HG03558 (cell line): ENCODE data around the gene CHD5.

ENCODE experiments used
- ATAC-seq: cut with Tn5 transposase; IDR thresholded peaks from one replicate; pipeline ENCODE4 v1.9.1; 2021; ENCODE audit warnings: moderate number of reproducible peaks; ENCODE audit not compliant: unreplicated experiment; ENCODE audit errors: extremely low read depth

CHD5 gene

DNA sequence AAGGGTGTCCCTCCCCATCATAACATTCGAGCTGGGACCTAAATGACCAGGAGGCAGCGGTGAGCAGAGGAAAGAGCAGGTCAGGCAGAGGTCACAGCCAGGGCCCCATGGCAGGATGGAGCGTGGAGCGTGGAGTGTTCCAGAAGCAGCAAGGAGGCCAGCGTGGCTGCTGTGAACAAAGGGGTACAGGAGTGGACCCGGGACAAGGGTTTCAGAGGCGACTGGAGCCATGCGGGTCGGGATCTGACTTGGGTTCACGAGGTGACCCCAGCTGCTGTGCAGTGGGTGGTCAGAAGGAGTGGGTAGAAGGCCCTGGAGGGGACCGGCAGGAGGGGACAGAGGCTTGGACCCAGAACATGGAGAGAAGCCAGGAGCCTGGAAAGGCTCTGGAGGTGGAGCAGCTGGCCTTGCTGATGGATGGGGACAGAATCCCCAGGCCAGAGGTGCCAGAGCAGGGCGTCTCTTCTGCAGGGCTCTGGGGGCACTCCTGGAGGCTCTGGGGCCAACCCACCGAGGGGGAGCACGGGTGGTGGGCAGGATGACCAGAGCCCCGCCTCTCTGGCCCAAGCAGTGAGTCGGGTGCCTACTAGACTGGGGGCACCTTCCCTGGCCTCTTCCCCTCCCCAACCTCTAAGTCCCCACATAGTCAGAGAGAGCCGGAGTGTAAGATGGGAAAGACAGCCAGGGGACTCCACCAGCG, 2.3 kb downstream of the CHD5 start:
- no peak for ATAC-seq

DNA sequence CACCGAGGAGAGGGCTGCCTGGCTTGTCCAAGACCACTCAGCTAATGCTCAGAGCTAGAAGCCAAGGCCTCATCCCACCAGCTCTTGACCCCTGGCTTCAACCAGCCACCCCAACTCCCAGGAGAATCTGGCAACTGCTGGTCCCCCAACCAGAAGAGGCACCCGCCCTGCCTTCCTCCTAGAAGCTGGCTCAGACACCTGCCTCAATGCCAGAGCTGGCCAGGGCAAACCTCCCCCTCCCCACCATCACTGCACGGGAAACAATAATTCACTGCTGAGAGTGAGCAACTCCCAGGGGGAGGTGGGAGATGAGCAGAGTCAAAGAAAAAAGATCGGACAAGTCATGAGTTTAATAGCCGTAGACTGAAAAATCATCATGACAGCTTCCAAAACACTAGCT, 3.3 kb downstream of the CHD5 start:
- ATAC-seq: no peak

- ATAC-seq: no peak
Measured at GRCh38 chr1:6175411-6175828, 4.7 kb downstream of the CHD5 start.

- no peak for ATAC-seq
Measured at GRCh38 chr1:6174621-6175410, 5.3 kb downstream of the CHD5 start.

- ATAC-seq: no peak
Measured at GRCh38 chr1:6172549-6172948, 7.6 kb downstream of the CHD5 start.

- ATAC-seq: no peak
Measured at GRCh38 chr1:6171548-6172124, 8.5 kb downstream of the CHD5 start.

DNA sequence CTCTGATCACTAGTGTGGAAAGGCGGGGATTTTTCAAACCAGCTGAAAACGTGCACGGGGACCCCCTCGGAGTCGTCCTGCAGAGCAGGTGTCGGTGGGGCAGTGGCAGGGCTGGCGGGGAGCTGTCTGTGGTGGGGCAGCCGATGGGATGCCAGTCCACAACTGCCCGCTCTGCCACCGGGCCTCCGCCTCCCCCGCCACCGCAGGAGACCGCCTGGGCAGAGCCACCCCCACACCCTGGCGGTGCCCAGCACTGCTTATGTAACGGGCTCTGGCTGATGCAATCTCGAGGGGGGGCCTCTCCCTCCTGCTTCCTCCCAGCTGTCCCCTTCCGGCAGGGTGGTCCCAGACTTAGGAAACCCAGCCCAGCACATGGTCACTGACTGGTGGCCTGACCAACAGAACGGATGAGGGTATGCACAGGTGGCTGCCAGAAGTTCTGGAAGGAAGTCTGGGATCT, 9.3 kb downstream of the CHD5 start:
- ATAC-seq: no peak

DNA sequence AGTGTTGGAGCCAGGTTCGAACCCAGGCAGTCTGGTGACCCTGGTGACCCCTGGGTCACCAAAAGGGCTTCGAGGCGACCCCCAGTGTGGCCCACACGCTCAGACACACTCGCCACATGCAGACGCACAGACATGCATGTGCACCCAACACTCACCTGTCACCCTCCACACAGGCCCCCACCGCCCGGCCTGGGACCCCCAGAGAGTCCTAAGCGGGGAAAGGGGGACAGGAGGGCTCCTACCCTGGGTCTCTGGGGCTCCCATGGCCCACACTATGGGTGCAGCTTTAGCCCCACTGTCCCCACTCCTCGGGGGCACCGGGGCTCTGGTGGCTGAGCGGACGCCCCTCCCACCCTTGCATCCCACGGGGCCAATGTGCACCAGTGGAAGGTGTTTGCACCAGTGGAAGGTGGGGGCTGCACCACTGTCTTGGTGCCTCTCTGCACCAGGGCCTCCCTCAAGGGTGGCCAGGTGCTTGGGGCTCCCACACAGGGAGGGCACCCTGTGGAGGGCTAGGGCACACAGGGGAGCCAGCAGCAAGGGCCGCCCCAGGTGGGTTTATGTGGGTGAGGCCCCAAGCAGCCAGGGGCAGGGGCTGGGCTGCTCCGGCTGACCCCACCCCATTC, 9.9 kb downstream of the CHD5 start:
- no peak for ATAC-seq

DNA sequence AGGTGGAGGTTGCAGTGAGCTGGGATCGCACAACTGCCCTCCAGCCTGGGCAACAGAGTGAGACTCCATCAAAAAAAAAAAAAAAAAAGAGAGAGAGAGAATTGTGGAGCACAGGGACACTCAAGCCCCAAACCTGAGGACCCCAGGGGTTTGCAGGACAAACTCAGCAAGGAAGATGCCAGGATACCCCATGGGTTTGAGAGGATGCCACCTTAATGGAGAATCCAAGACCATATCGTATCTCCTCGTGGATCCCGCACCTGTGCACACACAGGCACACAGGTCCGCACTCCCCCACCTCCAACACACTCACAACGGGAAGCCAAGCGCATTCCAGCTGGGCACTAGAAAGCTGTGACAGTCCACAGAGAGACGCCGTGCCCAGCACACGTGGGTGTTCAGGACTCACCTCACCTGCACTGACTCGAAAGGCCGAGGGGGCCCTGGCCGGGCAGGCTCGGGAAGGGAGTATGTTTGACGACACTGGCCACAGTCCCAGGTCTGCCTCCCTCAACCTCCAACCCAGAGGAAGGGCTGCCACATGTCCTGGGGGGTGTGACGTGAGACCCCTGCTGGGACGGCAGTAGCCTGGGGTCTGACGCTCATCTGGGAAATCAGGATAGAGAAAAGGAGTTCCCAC, 11.1 kb downstream of the CHD5 start:
- ATAC-seq: no peak

GRCh38 chr1:6167391-6168303, 12.5 kb downstream of the CHD5 start:
- ATAC-seq: no peak

DNA sequence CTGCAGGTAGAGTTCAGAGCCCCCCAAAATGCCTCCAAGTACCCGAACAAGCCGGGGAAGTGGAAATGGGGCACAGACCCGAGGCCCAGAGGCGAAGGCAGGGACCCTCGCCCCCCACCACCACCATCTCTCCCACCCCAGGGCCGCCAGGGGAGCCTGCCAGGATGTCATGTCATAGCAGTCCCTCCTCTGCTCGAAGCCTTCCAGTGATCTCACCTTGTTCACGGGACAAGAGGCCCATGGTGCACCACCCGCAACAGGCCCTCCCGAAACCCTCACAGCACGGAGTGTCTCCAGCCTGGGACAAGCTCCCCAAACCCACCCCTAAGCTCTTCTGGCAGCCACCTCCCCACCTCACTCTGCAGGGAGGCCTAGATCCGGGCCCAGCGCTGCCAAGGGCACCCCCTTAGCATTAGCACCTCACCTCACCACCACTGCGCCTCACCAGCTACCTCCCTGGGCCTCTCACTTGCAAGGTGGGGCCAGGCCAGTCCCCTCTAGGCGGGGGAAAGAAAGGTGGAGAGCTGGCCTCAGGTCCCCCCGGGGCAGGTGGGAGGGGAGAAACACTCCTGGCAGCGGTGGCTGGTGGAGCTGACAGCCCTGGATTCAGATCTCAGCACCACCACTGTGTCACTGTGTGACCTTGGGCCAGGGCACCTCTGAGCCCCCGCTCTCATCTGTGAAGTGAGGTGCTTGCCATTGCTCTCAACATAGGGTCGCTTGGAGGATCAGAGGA, 13.3 kb downstream of the CHD5 start:
- ATAC-seq: no peak

DNA sequence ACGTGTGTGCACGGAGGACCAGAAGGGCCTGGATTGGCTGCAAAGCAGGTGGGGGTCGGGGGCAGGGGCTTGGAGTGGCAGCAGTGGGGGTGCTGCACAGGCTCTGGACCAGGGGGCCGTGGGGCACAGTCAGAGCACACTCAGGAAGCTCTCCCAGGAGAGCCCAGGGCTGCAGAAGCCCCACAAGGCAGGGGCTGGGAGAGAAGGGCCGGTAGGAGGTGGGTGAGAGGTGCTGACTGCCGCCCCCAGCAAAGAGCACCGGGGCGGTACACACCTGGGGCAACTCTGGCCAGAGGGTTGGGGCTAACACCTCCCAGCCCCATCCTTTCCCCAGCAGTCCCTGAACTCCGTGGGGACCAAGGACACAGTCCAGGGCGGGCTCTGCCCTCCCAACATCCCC, 13.9 kb downstream of the CHD5 start:
- ATAC-seq: no peak

GRCh38 chr1:6165441-6165985, 14.6 kb downstream of the CHD5 start:
- no peak for ATAC-seq

DNA sequence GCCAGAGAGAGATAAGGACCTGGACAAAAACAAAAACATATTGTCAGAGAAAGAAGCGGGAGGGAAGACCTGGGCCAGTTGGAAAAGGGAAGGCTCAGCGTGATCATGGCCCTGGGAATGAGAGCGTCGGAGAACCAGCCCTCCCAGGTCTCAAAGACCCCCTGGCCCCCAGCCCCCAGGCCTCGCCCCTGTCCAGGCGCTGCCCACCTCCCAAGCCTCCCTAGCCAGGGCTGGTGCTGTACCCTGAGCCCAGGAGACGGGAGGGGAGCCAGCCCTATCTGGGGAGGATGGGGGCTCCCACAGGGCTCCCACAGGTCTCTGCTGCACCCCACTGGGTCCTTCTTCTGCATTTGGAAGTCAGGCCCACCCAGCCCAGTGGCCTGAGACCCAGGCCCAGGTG, 15.1 kb downstream of the CHD5 start:
- ATAC-seq: no peak

DNA sequence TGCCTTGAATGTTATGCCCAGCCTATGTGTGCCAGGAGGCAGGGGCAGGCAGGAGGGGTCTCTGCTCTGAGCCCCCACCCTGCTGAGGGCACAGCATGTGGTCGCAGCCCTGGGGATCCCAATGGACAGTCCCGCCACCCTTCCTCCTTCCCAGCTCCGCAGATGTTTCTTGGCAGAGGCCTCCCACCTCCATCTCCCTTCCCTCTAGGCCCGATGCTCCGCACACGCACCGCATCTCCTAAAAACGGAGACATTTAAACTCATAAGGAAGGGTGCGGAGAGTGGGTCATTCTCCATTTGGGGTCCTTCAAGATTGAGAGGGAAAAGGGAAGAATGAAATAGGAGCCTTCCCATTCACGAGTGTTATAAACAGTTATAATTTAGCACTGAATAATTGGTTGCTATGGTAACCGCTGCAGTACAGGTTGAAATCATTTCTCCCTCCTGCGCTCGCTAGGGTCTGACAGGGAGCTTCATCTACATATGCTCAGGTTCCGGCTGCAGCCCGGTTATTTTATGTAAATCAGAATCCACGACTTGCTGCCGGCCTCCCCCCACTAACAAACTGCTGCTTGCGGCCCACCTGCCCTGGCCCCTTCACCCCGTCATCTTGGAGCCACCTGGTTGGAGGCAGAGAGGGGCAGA, 16.0 kb downstream of the CHD5 start:
- no peak for ATAC-seq

DNA sequence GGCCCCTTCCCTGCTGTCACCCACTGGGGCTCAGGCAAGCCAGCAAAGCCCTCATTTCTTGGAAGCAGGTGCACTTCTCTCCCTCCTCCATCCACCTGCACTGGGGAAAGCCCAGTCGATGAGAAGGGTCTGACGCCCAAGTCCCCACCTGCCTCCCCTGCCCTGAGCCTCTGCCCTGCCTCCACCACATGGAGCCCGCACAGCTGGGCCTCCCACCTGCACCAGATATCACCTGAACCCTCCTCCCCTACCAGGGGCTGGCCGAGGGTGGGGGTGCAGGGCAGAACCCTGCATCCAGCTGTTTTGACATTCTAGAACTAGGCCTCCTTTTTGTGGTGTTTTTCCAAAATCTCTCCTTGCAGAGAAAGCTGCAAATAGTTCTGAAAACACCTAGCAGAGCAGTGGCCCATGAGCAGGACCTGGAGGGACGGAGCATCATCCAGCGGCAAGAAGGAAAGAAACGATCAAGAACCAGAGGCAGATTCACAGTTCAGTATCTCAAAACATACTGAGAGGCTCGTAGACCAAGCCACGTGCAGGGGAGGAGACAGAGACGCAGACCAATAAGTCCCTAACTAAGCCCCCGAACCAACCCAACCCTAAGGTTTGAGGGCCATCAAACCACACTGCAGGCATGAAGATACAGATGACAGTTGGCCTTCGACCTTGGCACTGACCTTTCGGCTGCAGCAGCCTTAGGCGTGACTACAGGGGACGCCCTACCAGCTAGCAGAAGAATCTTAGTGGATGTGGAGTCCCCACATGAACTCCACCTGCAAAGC, 16.7 kb downstream of the CHD5 start:
- no peak for ATAC-seq

DNA sequence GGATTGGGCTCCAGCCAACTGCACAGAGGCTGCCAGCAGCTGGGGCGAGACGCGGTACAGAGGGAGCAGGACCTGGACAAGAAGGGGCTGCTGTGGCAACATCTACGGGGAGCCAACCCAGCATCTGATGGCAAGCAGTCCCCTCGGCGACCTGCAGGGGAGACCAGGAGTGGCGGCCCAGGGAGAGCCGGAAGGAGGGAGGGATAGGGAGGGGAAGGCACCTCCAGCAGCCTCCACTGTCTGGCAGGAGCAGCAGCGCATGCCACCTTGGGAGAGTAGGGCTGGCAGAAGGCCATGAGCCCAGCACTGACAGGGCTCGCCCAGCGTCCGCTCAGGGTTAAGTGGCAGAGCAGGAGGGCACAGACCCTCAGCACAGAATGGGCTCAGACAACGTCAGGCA, 17.3 kb downstream of the CHD5 start:
- ATAC-seq: no peak
